Fibroblast of lung (primary cell): ENCODE results near the gene RPA3. TPM values are rescaled to one million over a fixed set of nuclear protein-coding genes. Genes with fewer than 3 reads are reported as not detected.

ENCODE experiments used
- DNase-seq, 2 donors: peaks; one replicate each; pipeline versions ENCODE4 v3.0.0 to v3.0.0-alpha.2; 2010; ENCODE audit warnings: low read depth in 2 of 2
- H2AFZ ChIP-seq: 2 replicates; pipeline ENCODE4 v1.5.1; 2012; ENCODE audit warnings: low read length, control low read depth, inconsistent platforms
- H3K27ac ChIP-seq: 2 replicates; pipeline ENCODE4 v1.5.1; 2011; ENCODE audit warnings: low read length, control low read depth; ENCODE audit not compliant: insufficient read depth
- H3K27me3 ChIP-seq: 2 replicates; pipeline ENCODE4 v1.5.1; 2011; ENCODE audit warnings: mild to moderate bottlenecking, low read length; ENCODE audit not compliant: control insufficient read depth, insufficient read depth
- H3K36me3 ChIP-seq: 2 replicates; pipeline ENCODE4 v1.5.1; 2011; ENCODE audit warnings: low read length; ENCODE audit not compliant: control insufficient read depth, insufficient read depth
- H3K4me1 ChIP-seq: 2 replicates; pipeline ENCODE4 v1.5.1; 2011; ENCODE audit warnings: low read length; ENCODE audit not compliant: control insufficient read depth, insufficient read depth; ENCODE audit errors: extremely low read depth
- H3K4me2 ChIP-seq: 2 replicates; pipeline ENCODE4 v1.5.1; 2011; ENCODE audit warnings: low read length, control low read depth; ENCODE audit not compliant: insufficient read depth; ENCODE audit errors: extremely low read depth
- H3K4me3 ChIP-seq, 4 experiments: fragments of 200-600 bp in 1 of 4; sonication (generic) in 1 of 4; replicated peaks in 1 of 4; 2 replicates each; pipeline ENCODE4 v1.5.1; 2011 to 2016; ENCODE audit warnings: low read length in 4 of 4, low read depth in 3 of 4, mild to moderate bottlenecking in 3 of 4, control low read depth in 2 of 4, inconsistent platforms in 1 of 4, mixed read lengths in 1 of 4; ENCODE audit not compliant: insufficient read depth in 1 of 4; ENCODE audit errors: control extremely low read depth in 1 of 4
- H3K79me2 ChIP-seq: 2 replicates; pipeline ENCODE4 v1.5.1; 2012; ENCODE audit warnings: mild to moderate bottlenecking, low read length, inconsistent platforms; ENCODE audit not compliant: control insufficient read depth, insufficient read depth
- H3K9ac ChIP-seq: 2 replicates; pipeline ENCODE4 v1.5.1; 2011; ENCODE audit warnings: mild to moderate bottlenecking, low read length, control low read depth; ENCODE audit not compliant: insufficient read depth
- H3K9me3 ChIP-seq: 2 replicates; pipeline ENCODE4 v1.5.1; 2012; ENCODE audit warnings: low read depth, low read length; ENCODE audit not compliant: control insufficient read depth, insufficient read depth
- H4K20me1 ChIP-seq: 2 replicates; pipeline ENCODE4 v1.5.1; 2011; ENCODE audit warnings: low read length; ENCODE audit not compliant: control insufficient read depth, insufficient read depth; ENCODE audit errors: extremely low read depth
- EZH2 ChIP-seq: IDR thresholded peaks from 2 replicates; pipeline ENCODE4 v1.5.1; 2012; ENCODE audit warnings: low read length, control low read depth, mild to moderate bottlenecking; ENCODE audit errors: missing control alignments
- polyA plus RNA-seq, 2 donors: library from polyadenylated mRNA; depleted of rRNA in 1 of 2; stranded (reverse) in 1 of 2; unstranded in 1 of 2; fragments of >200 nt; gene quantifications; 2 replicates each; pipeline ENCODE4 v1.2.1, GENCODE V29; 2011 to 2012; ENCODE audit warnings: missing spikeins in 1 of 2
- total RNA-seq: library from RNA; depleted of rRNA; stranded (reverse); fragments of >200 nt; gene quantifications from 2 replicates; pipeline ENCODE4 v1.2.1, GENCODE V29; 2014
- TF ChIP-seq, protein P1 (sequence below), 2 donors: IDR thresholded peaks in 1 of 2; conservative IDR thresholded peaks in 1 of 2; 1 replicate in 1 of 2; 2 replicates in 1 of 2; pipeline ENCODE4 v1.5.1; 2011 to 2012; ENCODE audit warnings: low read length in 2 of 2, control low read depth in 1 of 2, inconsistent platforms in 1 of 2, low read depth in 1 of 2, mild to moderate bottlenecking in 1 of 2

RPA3 gene
- total and polyA plus RNA-seq, 2 donors (not counting 1 experiment from before 2014, with no cell fraction given): 19.0 to 23.9 TPM

DNA sequence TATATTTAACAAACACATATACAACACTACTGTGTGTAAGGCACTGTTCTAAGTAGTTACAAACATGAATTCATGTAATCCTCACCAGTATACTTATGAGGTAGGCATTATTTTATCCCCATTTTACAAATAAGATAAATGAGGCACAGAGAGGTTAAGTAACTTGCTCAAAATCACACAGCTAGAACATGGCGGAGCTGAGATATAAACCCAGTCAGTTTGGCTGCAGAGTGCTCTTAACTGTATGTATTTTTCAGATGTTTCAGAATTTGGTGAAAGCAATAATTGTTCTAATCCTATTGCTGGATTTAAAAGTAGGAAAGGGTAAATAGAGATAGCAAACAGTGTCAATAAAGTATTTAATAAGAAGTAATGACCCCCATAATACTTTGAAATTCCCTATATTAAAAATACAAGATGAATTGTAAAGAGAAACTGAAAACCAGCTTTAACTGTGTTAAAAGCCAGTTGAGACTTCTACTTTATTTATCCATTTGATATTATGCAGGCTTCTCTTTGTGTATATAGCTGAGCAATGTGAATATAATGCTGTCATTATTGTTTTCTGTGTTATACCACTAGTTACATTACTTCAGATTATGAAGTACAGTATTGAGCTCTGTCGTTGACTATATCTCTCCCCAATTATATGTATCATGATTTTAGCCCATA lies 32.3 kb upstream of the RPA3 start:
- no peak for TF ChIP-seq EZH2
- TF ChIP-seq, protein P1, sequence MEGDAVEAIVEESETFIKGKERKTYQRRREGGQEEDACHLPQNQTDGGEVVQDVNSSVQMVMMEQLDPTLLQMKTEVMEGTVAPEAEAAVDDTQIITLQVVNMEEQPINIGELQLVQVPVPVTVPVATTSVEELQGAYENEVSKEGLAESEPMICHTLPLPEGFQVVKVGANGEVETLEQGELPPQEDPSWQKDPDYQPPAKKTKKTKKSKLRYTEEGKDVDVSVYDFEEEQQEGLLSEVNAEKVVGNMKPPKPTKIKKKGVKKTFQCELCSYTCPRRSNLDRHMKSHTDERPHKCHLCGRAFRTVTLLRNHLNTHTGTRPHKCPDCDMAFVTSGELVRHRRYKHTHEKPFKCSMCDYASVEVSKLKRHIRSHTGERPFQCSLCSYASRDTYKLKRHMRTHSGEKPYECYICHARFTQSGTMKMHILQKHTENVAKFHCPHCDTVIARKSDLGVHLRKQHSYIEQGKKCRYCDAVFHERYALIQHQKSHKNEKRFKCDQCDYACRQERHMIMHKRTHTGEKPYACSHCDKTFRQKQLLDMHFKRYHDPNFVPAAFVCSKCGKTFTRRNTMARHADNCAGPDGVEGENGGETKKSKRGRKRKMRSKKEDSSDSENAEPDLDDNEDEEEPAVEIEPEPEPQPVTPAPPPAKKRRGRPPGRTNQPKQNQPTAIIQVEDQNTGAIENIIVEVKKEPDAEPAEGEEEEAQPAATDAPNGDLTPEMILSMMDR (conservative IDR thresholded peaks at IDR 0.05 in 1 of 2, IDR thresholded peaks at IDR 0.05 in 1 of 2; ENCODE audit: low read depth in 1 of 2, low read length in 2 of 2): no peak
- DNase-seq: no peak
- no peak overlapping the region for H3K9ac ChIP-seq
- no peaks in the 10 kb centered on the region for H3K36me3 ChIP-seq
- no peaks in the 10 kb centered on the region for H4K20me1 ChIP-seq
- H3K9me3 ChIP-seq: no peaks in the 10 kb centered on the region
- no peaks in the 10 kb centered on the region for H3K4me1 ChIP-seq
- H3K27ac ChIP-seq: no peak overlapping the region
- no peaks in the 10 kb centered on the region for H3K27me3 ChIP-seq
- no peak overlapping the region for H2AFZ ChIP-seq
- H3K4me2 ChIP-seq: no peak overlapping the region
- H3K4me3 ChIP-seq: no peak overlapping the region
- no peaks in the 10 kb centered on the region for H3K79me2 ChIP-seq

DNA sequence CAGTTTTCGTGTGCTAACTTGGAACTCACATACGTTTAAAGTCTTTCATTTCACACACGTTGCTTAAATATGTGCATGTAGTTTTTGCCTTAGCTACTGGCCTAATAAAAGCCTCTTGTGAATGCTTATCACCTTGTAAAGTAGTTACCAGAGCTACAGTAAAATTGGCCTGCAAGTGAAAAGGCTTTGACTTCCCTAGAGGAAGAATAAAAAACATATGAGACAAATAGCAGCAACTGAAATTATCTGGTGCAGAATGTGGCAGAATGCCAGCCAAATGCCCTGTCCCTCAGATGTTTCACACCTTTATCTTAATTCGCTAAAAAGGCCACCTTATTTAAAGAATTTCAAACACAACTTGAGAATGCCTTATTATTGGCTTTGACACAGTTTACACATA lies 28.1 kb upstream of the RPA3 start:
- no peak overlapping the region for H3K27ac ChIP-seq
- no peaks in the 10 kb centered on the region for H3K27me3 ChIP-seq
- H3K36me3 ChIP-seq: no peaks in the 10 kb centered on the region
- H3K4me2 ChIP-seq: no peak overlapping the region
- H3K9me3 ChIP-seq: no peaks in the 10 kb centered on the region
- DNase-seq: no peak
- H3K9ac ChIP-seq: no peak overlapping the region
- H3K79me2 ChIP-seq: no peaks in the 10 kb centered on the region
- no peak for TF ChIP-seq EZH2
- TF ChIP-seq, protein P1 (conservative IDR thresholded peaks at IDR 0.05 in 1 of 2, IDR thresholded peaks at IDR 0.05 in 1 of 2; ENCODE audit: low read depth in 1 of 2, low read length in 2 of 2): no peak
- no peaks in the 10 kb centered on the region for H4K20me1 ChIP-seq
- no peak overlapping the region for H2AFZ ChIP-seq
- no peaks in the 10 kb centered on the region for H3K4me1 ChIP-seq
- no peak overlapping the region for H3K4me3 ChIP-seq

DNA sequence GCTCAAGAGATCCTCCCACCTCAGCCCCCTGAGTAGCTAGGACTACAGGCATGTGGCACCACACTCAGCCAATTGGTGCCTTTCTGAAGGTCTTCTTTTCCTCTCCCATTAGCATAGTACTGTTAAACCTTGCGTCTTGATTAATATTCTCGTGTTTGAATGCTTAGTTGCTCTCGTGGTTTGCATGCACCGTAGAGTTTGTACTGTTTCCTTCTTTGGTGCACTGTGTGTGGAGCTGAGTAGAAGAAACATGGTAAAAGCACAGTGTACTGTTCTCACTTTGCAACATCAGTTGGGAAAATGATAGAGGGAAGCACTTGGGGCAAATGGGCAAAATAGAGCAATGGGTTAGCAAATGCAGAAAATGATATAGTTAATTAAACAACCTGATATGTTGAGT lies 27.6 kb upstream of the RPA3 start:
- Histone ChIP-seq H3K36me3 (no peaks in the 10 kb centered on the region), H4K20me1 (no peaks in the 10 kb centered on the region), H3K79me2 (no peaks in the 10 kb centered on the region), H3K4me3 (no peak overlapping the region), H3K27ac (no peak overlapping the region), H3K9me3 (no peaks in the 10 kb centered on the region), H3K4me2 (no peak overlapping the region), H3K4me1 (no peaks in the 10 kb centered on the region), H2AFZ (no peak overlapping the region), H3K9ac (no peak overlapping the region), H3K27me3 (no peaks in the 10 kb centered on the region)
- DNase-seq: no peak
- TF ChIP-seq EZH2: no peak
- TF ChIP-seq, protein P1 (conservative IDR thresholded peaks at IDR 0.05 in 1 of 2, IDR thresholded peaks at IDR 0.05 in 1 of 2; ENCODE audit: low read depth in 1 of 2, low read length in 2 of 2): no peak
